ENCODE data around the gene HIP1. TPM values are rescaled to one million over a fixed set of nuclear protein-coding genes. Genes with fewer than 3 reads are reported as not detected.

HIP1 gene
- total RNA-seq, 1 donor from 2014 or later: 30.9 TPM

DNA sequence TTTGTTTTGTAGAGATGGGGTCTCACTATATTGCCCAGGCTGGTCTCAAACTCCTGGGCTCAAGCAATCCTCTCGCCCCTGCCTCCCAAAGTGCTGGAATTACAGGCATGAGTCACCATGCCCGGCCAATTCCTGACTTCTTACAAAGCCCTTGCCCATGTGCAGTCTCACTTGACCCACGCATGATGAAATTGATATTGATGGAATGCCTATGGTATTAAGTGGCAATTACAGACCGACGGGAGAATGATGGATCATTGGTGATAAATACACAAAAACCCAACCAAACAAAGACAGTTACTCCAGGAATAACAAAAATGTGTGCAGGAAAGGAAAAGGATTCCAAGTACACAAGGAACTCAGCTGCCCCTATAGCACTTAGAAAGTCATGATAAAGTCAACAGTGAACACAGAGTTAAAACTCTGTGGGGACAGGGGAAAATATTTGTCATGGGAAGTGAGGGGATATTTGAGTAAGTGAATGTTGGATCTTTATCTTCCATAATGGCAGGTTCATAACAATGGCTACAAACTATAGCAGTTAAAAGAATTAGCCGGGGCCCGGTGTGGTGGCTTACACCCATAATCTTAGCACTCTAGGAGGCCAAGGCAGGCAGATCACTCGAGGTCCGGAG, 21.6 kb downstream of the HIP1 start:
- Mint-ChIP-seq H3K4me1 (peaks cover 20% of the 10 kb centered on the region), H3K4me3 (no peak overlapping the region), H3K27ac (peak overlapping the region; percentile 59), H3K27me3 (ENCODE audit: low read depth) (no peaks in the 10 kb centered on the region), H3K9me3 (no peaks in the 10 kb centered on the region), H3K36me3 (peaks cover 2% of the 10 kb centered on the region)
- DNase-seq (ENCODE audit: low spot score in 2 of 2, unreplicated experiment in 2 of 2): no peak
- no peak for TF ChIP-seq CTCF (IDR thresholded peaks at IDR 0.05; ENCODE audit: unreplicated experiment)

DNA sequence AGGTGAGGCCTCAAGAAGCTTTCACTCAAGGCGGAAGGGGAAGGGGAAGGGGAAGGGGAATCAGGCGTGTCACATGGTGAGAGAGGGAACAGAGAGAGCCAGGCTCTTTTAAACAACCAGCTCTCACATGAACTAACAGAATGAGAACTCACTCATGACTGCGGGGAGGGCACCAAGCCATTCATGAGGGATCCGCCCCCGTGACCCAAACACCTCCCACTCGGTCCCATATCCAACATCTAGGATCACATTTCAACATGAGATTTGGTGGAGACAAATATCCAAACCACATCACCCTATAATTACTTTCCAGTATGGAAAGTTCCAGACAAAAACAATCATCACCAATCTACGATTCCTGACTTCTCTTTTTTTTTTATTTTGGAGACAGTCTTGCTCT, 22.9 kb downstream of the HIP1 start:
- H3K27ac Mint-ChIP-seq: no peak overlapping the region
- peaks cover 2% of the 10 kb centered on the region for H3K9me3 Mint-ChIP-seq
- peaks cover 3% of the 10 kb centered on the region for H3K36me3 Mint-ChIP-seq
- peaks cover 33% of the 10 kb centered on the region for H3K4me1 Mint-ChIP-seq
- no peak overlapping the region for H3K4me3 Mint-ChIP-seq
- TF ChIP-seq CTCF (IDR thresholded peaks at IDR 0.05; ENCODE audit: unreplicated experiment): no peak
- no peaks in the 10 kb centered on the region for H3K27me3 Mint-ChIP-seq (ENCODE audit: low read depth)
- DNase-seq (ENCODE audit: low spot score in 2 of 2, unreplicated experiment in 2 of 2): no peak

GRCh38 chr7:75712517-75713361, 26.0 kb downstream of the HIP1 start:
- Mint-ChIP-seq H3K27me3 (ENCODE audit: low read depth) (no peaks in the 10 kb centered on the region), H3K4me1 (peaks cover 25% of the 10 kb centered on the region), H3K9me3 (peaks cover 17% of the 10 kb centered on the region), H3K36me3 (peaks cover 13% of the 10 kb centered on the region), H3K4me3 (no peak overlapping the region), H3K27ac (peak overlapping the region; percentile 95)
- DNase-seq (ENCODE audit: low spot score in 2 of 2, unreplicated experiment in 2 of 2): no peak
- no peak for TF ChIP-seq CTCF (IDR thresholded peaks at IDR 0.05; ENCODE audit: unreplicated experiment)

DNA sequence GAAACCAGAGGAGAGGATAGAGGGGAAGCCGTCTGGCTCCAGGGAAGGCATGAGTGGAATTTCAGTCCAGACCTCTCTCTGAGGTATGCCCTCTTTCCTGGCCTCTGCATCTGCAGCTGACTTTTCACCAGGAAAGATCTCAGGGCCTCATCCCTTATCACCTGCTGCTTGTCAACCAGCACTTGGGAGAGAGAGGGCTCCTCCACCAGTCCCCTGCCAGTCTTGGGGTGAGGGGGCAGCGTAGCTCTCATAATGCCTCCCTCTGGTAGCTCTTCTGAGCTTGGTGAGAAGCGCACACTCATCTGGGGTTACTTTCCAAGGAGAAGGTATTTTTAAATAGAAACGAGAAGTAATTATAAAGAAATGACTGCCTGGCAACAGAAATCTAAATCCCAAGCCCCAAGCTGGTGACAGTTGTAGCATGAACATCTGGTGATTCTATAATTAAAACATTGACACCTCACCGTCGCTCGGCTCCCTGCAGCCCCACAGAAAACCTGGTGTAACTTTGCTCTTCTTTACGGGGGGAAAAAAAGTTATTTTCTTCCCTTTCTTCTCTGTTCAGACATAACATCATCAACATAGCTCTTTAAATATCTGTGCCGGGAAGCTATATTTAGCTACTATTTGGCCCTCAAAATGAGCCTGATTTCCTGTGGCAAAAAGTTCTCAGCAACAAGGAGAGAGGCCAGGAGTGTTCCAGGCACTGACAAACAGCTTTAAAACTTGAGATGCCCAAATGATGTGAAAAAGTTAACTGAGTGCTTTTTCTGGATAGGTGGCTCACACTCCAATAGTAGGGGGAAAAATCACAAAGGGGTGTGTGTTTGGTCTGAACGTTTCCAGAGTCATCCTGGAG, 26.9 kb downstream of the HIP1 start:
- Mint-ChIP-seq H3K36me3 (peaks cover 13% of the 10 kb centered on the region), H3K27ac (peak overlapping the region; percentile 95), H3K4me1 (peaks cover 21% of the 10 kb centered on the region), H3K9me3 (peaks cover 17% of the 10 kb centered on the region), H3K27me3 (ENCODE audit: low read depth) (no peaks in the 10 kb centered on the region), H3K4me3 (peak overlapping the region; percentile 0)
- DNase-seq (ENCODE audit: low spot score in 2 of 2, unreplicated experiment in 2 of 2): no peak
- TF ChIP-seq CTCF (IDR thresholded peaks at IDR 0.05; ENCODE audit: unreplicated experiment): no peak

DNA sequence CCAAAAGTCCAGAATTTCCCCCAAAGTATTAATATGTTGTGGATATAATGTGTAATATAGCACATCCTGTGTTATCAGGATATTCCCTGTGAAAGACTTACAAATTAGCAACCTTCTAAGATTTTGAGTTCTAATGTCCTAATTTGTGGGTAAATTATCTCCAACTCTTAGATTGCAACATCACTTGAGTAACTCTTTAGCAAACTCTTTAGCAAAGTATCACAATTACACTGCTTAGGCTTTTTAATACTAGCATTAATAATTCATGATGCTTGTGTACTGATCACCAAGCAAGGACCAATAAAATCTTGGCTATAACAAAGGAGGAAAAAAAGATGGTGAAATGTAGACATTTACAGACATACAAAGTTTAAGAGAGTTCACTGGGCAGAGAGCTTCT, 27.7 kb downstream of the HIP1 start:
- Mint-ChIP-seq H3K4me1 (peaks cover 21% of the 10 kb centered on the region), H3K4me3 (no peak overlapping the region), H3K9me3 (peaks cover 17% of the 10 kb centered on the region), H3K36me3 (peaks cover 13% of the 10 kb centered on the region), H3K27me3 (ENCODE audit: low read depth) (no peaks in the 10 kb centered on the region), H3K27ac (peak overlapping the region; percentile 95)
- no peak for TF ChIP-seq CTCF (IDR thresholded peaks at IDR 0.05; ENCODE audit: unreplicated experiment)
- no peak for DNase-seq (ENCODE audit: low spot score in 2 of 2, unreplicated experiment in 2 of 2)
